HG02852 (cell line): Measurements from ENCODE around the gene FAM98C.

Experiments
- ATAC-seq: cut with Tn5 transposase; IDR thresholded peaks from one replicate; pipeline ENCODE4 v1.9.1; 2021; ENCODE audit warnings: mild to moderate bottlenecking, moderate library complexity; ENCODE audit not compliant: unreplicated experiment

FAM98C gene

DNA sequence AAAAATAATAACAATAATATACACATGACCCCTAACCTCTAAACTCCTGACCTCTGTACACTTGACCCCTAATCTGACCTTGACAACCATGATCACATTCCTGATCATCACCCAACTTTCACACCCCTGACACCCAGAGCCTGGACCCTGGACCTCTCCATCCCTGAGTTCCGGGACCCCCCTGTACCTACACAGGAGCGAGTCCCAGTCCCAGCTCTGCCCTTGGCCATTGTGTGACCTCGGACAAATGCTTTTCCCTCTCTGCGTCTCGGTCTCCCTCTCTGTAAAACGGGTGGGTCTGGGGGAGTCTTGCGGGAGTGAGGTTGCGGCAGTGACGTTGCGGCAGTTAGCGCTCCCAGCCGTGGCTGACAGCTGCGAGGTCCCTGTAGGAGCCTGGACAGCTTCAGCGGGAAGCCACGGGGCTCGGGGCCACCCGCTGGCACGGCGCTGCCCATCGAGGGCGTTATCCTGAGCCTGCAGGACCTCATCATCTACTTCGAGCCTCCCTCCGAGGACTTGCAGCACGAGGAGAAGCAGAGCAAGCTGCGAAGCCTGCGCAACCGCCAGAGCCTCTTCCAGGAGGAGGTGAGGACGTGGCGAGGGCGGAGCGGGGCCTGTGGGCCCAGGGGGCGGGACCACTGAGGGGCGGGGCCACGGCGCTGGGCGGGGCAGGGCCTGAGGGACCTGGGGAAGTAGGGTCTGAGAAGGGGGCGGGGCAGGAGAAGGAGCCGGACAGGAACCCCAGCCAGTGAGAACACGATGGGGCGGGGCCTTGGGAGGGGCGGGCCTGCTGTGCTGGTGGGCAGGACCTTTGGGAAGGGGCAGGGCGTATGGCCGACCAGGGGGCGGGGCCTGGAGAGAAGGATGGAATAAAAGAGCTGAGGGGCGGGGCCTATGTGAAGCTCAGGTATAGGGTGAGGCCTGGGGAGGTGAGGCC, 49.8 kb downstream of the FAM98C start:
- ATAC-seq: no peak

GRCh38 chr19:38453596-38453995, 50.7 kb downstream of the FAM98C start:
- ATAC-seq: no peak

DNA sequence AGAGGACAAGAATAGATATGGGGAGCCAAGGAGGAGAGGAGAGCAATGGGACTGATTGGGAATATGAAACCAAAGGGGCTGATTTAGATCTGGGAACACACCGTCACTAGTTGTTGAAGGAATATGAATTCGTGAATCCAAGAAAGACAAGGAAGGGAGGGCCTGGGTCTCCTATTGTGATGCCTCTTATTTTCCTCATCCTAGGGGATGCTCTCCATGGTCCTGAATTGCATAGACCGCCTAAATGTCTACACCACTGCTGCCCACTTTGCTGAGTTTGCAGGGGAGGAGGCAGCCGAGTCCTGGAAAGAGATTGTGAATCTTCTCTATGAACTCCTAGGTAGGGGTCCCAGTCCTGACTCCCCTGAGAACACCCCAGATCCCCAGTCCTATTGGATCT, 52.1 kb downstream of the FAM98C start:
- ATAC-seq: no peak

- no peak for ATAC-seq
These were observed 54.3 kb downstream of the FAM98C start for GRCh38 chr19:38457202-38457601.

GRCh38 chr19:38457690-38458405, 55.0 kb downstream of the FAM98C start:
- no peak for ATAC-seq
